PFSK-1 (cell line): Measurements from ENCODE around the gene PROZ.

Source experiments
- FOXP2 ChIP-seq: optimal IDR thresholded peaks from 2 replicates; pipeline ENCODE3; 2011; ENCODE audit warnings: borderline replicate concordance, control low read depth, inconsistent platforms; ENCODE audit not compliant: insufficient read depth; ENCODE audit errors: extremely low read length, extremely low read depth
- POLR2AphosphoS5 ChIP-seq: IDR thresholded peaks from 2 replicates; pipeline ENCODE4 v1.6.1; 2012; ENCODE audit warnings: low read depth, mild to moderate bottlenecking, control low read depth, low read length, moderate library complexity
- SIN3A ChIP-seq: IDR thresholded peaks from 2 replicates; pipeline ENCODE4 v1.6.1; 2012; ENCODE audit warnings: mild to moderate bottlenecking, low read length, moderate library complexity, borderline replicate concordance; ENCODE audit not compliant: insufficient read depth
- TAF1 ChIP-seq: IDR thresholded peaks from 2 replicates; pipeline ENCODE4 v1.6.1; 2012; ENCODE audit warnings: low read length, control low read depth, borderline replicate concordance; ENCODE audit not compliant: insufficient read depth
- TF ChIP-seq, protein P1 (sequence below), 2 experiments: IDR thresholded peaks; 2 replicates each; pipeline versions ENCODE4 v1.6.1 to v1.8.0; 2011 to 2012; ENCODE audit warnings: low read depth in 2 of 2, low read length in 2 of 2, control low read depth in 1 of 2, inconsistent platforms in 1 of 2, mild to moderate bottlenecking in 1 of 2, moderate library complexity in 1 of 2; ENCODE audit not compliant: insufficient read depth in 1 of 2

The PROZ gene

GRCh38 chr13:113169277-113170272, 11.1 kb downstream of the PROZ start:
- TF ChIP-seq, protein P1, sequence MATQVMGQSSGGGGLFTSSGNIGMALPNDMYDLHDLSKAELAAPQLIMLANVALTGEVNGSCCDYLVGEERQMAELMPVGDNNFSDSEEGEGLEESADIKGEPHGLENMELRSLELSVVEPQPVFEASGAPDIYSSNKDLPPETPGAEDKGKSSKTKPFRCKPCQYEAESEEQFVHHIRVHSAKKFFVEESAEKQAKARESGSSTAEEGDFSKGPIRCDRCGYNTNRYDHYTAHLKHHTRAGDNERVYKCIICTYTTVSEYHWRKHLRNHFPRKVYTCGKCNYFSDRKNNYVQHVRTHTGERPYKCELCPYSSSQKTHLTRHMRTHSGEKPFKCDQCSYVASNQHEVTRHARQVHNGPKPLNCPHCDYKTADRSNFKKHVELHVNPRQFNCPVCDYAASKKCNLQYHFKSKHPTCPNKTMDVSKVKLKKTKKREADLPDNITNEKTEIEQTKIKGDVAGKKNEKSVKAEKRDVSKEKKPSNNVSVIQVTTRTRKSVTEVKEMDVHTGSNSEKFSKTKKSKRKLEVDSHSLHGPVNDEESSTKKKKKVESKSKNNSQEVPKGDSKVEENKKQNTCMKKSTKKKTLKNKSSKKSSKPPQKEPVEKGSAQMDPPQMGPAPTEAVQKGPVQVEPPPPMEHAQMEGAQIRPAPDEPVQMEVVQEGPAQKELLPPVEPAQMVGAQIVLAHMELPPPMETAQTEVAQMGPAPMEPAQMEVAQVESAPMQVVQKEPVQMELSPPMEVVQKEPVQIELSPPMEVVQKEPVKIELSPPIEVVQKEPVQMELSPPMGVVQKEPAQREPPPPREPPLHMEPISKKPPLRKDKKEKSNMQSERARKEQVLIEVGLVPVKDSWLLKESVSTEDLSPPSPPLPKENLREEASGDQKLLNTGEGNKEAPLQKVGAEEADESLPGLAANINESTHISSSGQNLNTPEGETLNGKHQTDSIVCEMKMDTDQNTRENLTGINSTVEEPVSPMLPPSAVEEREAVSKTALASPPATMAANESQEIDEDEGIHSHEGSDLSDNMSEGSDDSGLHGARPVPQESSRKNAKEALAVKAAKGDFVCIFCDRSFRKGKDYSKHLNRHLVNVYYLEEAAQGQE (IDR thresholded peaks at IDR 0.05; ENCODE audit: insufficient read depth in 1 of 2, low read depth in 2 of 2, low read length in 2 of 2), result no peak
- no peak for TF ChIP-seq FOXP2
- no peak for TF ChIP-seq TAF1
- no peak for TF ChIP-seq POLR2AphosphoS5
- no peak for TF ChIP-seq SIN3A

- TF ChIP-seq TAF1 (no peak), FOXP2 (no peak), POLR2AphosphoS5 (no peak), SIN3A (no peak)
- TF ChIP-seq, protein P1 (IDR thresholded peaks at IDR 0.05; ENCODE audit: insufficient read depth in 1 of 2, low read depth in 2 of 2, low read length in 2 of 2), result no peak
Observed at GRCh38 chr13:113170511-113170910, 12.1 kb downstream of the PROZ start.

GRCh38 chr13:113171250-113172125, 13.0 kb downstream of the PROZ start:
- TF ChIP-seq FOXP2 (no peak), TAF1 (no peak), SIN3A (no peak), POLR2AphosphoS5 (no peak)
- TF ChIP-seq, protein P1 (IDR thresholded peaks at IDR 0.05; ENCODE audit: insufficient read depth in 1 of 2, low read depth in 2 of 2, low read length in 2 of 2), result no peak

GRCh38 chr13:113172419-113172926, 14.0 kb downstream of the PROZ start:
- TF ChIP-seq SIN3A (no peak), TAF1 (no peak), POLR2AphosphoS5 (no peak)

GRCh38 chr13:113176280-113176679, 17.8 kb downstream of the PROZ start:
- TF ChIP-seq TAF1 (no peak), SIN3A (no peak), FOXP2 (no peak)

DNA sequence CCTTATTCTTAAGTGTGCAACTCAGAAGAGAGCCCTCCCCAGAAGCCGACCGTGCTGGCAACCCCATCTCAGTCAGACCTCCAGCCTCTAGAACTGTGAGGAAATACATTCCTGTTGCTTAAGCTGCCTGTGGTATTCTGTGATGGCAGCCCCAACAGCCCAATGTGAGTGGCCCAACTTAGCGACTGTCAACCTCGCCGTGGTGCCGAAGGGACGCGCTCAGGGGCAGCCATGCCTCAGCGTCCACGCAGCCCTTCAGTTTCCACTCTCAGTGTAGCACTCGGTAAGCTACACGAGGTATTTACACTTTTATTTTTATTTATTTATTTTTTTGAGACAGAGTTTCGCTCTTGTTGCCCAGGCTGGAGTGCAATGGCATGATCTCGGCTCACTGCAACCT, 18.4 kb downstream of the PROZ start:
- no peak for TF ChIP-seq POLR2AphosphoS5
- TF ChIP-seq, protein P1 (IDR thresholded peaks at IDR 0.05; ENCODE audit: insufficient read depth in 1 of 2, low read depth in 2 of 2, low read length in 2 of 2), result no peak
- TF ChIP-seq TAF1, result no peak
- no peak for TF ChIP-seq FOXP2
- no peak for TF ChIP-seq SIN3A
